Astrocyte (in vitro differentiated cells and primary cell): ENCODE data around the gene TPT1. TPM values are rescaled to one million over a fixed set of nuclear protein-coding genes. Genes with fewer than 3 reads are reported as not detected.

Experiments used
- DNase-seq: peaks from one replicate; pipeline ENCODE4 v3.0.0-alpha.2; 2010; ENCODE audit warnings: low read depth
- FAIRE-seq: peaks from 2 replicates; lab custom pipeline; 2011; peaks lifted over from hg19 to GRCh38; lab: Jason Lieb, UNC
- H2AFZ ChIP-seq: 2 replicates; pipeline ENCODE4 v1.6.0; 2012; ENCODE audit warnings: low read depth, low read length, inconsistent platforms
- H3K27ac ChIP-seq: 2 replicates; pipeline ENCODE4 v1.5.1; 2011; ENCODE audit warnings: low read depth, low read length, inconsistent platforms
- H3K27me3 ChIP-seq: 2 replicates; pipeline ENCODE4 v1.6.0; 2011; ENCODE audit warnings: low read length, inconsistent platforms; ENCODE audit not compliant: insufficient read depth
- H3K36me3 ChIP-seq: 2 replicates; pipeline ENCODE4 v1.5.1; 2011; ENCODE audit warnings: low read length, inconsistent platforms; ENCODE audit not compliant: insufficient read depth
- H3K4me1 ChIP-seq: 2 replicates; pipeline ENCODE4 v1.5.1; 2011; ENCODE audit warnings: low read length, inconsistent platforms; ENCODE audit not compliant: insufficient read depth
- H3K4me2 ChIP-seq: 2 replicates; pipeline ENCODE4 v1.6.0; 2012; ENCODE audit warnings: low read length, inconsistent platforms
- H3K4me3 ChIP-seq: 2 replicates; pipeline ENCODE4 v1.5.1; 2011; ENCODE audit warnings: low read depth, mild to moderate bottlenecking, low read length, inconsistent platforms; ENCODE audit not compliant: insufficient read depth
- H3K79me2 ChIP-seq: 2 replicates; pipeline ENCODE4 v1.6.0; 2012; ENCODE audit warnings: mild to moderate bottlenecking, low read length, inconsistent platforms; ENCODE audit not compliant: insufficient read depth
- H3K9ac ChIP-seq: 2 replicates; pipeline ENCODE4 v1.6.0; 2012; ENCODE audit warnings: mild to moderate bottlenecking, low read length, inconsistent platforms
- H3K9me3 ChIP-seq: 2 replicates; pipeline ENCODE4 v1.5.1; 2012; ENCODE audit warnings: low read depth, mild to moderate bottlenecking, low read length, inconsistent platforms; ENCODE audit not compliant: insufficient read depth
- H4K20me1 ChIP-seq: 2 replicates; pipeline ENCODE4 v1.6.0; 2012; ENCODE audit warnings: low read length, inconsistent platforms; ENCODE audit not compliant: insufficient read depth
- H3K27ac Mint-ChIP-seq: one replicate; pipeline ENCODE4 v1.8.0; 2021; ENCODE audit warnings: mild to moderate bottlenecking, mixed read lengths; ENCODE audit not compliant: unreplicated experiment
- H3K27me3 Mint-ChIP-seq: one replicate; pipeline ENCODE4 v1.8.0; 2021; ENCODE audit warnings: low read depth, mixed read lengths; ENCODE audit not compliant: unreplicated experiment
- H3K36me3 Mint-ChIP-seq: one replicate; pipeline ENCODE4 v1.8.0; 2021; ENCODE audit warnings: low read depth, mixed read lengths; ENCODE audit not compliant: unreplicated experiment
- H3K4me1 Mint-ChIP-seq: one replicate; pipeline ENCODE4 v1.8.0; 2021; ENCODE audit warnings: low read depth, mixed read lengths; ENCODE audit not compliant: unreplicated experiment
- H3K4me3 Mint-ChIP-seq: one replicate; pipeline ENCODE4 v1.8.0; 2021; ENCODE audit warnings: mild to moderate bottlenecking, moderate library complexity, mixed read lengths; ENCODE audit not compliant: unreplicated experiment
- H3K9me3 Mint-ChIP-seq: one replicate; pipeline ENCODE4 v1.8.0; 2021; ENCODE audit warnings: mild to moderate bottlenecking, mixed read lengths; ENCODE audit not compliant: unreplicated experiment
- EZH2 ChIP-seq: IDR thresholded peaks from 2 replicates; pipeline ENCODE4 v1.6.1; 2012; ENCODE audit warnings: mild to moderate bottlenecking, low read length, inconsistent platforms; ENCODE audit not compliant: insufficient read depth
- total RNA-seq: library from RNA; stranded (reverse); gene quantifications from 2 replicates; pipeline ENCODE4 v1.2.1, GENCODE V29; 2021
- TF ChIP-seq, protein P1 (sequence below): IDR thresholded peaks from 2 replicates; pipeline ENCODE4 v1.5.1; 2011; ENCODE audit warnings: low read depth, mild to moderate bottlenecking, inconsistent platforms, low read length, moderate library complexity; ENCODE audit not compliant: insufficient read depth

TPT1 gene
- total RNA-seq, 1 donor from 2014 or later, result 2,540 TPM

GRCh38 chr13:45362939-45363338, 22.0 kb upstream of the TPT1 start:
- Histone ChIP-seq H3K4me3 (no peak overlapping the region), H2AFZ (no peak overlapping the region), H3K79me2 (no peaks in the 10 kb centered on the region), H3K9me3 (no peaks in the 10 kb centered on the region), H3K27ac (no peak overlapping the region), H3K4me1 (peaks cover 5% of the 10 kb centered on the region), H3K4me2 (no peak overlapping the region), H3K9ac (no peak overlapping the region), H4K20me1 (no peaks in the 10 kb centered on the region), H3K36me3 (peaks cover 6% of the 10 kb centered on the region), H3K27me3 (no peaks in the 10 kb centered on the region)
- TF ChIP-seq EZH2, result no peak
- TF ChIP-seq, protein P1, sequence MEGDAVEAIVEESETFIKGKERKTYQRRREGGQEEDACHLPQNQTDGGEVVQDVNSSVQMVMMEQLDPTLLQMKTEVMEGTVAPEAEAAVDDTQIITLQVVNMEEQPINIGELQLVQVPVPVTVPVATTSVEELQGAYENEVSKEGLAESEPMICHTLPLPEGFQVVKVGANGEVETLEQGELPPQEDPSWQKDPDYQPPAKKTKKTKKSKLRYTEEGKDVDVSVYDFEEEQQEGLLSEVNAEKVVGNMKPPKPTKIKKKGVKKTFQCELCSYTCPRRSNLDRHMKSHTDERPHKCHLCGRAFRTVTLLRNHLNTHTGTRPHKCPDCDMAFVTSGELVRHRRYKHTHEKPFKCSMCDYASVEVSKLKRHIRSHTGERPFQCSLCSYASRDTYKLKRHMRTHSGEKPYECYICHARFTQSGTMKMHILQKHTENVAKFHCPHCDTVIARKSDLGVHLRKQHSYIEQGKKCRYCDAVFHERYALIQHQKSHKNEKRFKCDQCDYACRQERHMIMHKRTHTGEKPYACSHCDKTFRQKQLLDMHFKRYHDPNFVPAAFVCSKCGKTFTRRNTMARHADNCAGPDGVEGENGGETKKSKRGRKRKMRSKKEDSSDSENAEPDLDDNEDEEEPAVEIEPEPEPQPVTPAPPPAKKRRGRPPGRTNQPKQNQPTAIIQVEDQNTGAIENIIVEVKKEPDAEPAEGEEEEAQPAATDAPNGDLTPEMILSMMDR, result no peak
- H3K27me3 Mint-ChIP-seq, result no peaks in the 10 kb centered on the region
- peaks cover 17% of the 10 kb centered on the region for H3K4me1 Mint-ChIP-seq
- no peaks in the 10 kb centered on the region for H3K9me3 Mint-ChIP-seq
- FAIRE-seq (no peak), DNase-seq (no peak)
- no peak overlapping the region for H3K4me3 Mint-ChIP-seq
- H3K27ac Mint-ChIP-seq, result no peak overlapping the region
- peaks cover 32% of the 10 kb centered on the region for H3K36me3 Mint-ChIP-seq

- H3K27ac ChIP-seq, result no peak overlapping the region
- no peaks in the 10 kb centered on the region for H3K4me1 ChIP-seq
- DNase-seq (peak; percentile 55), FAIRE-seq (no peak)
- H3K9ac ChIP-seq, result no peak overlapping the region
- TF ChIP-seq EZH2, result no peak
- TF ChIP-seq, protein P1, result no peak
- H2AFZ ChIP-seq, result no peak overlapping the region
- Mint-ChIP-seq H3K36me3 (peaks cover 33% of the 10 kb centered on the region), H3K27me3 (no peaks in the 10 kb centered on the region), H3K4me1 (peaks cover 12% of the 10 kb centered on the region), H3K27ac (peak overlapping the region; percentile 13), H3K9me3 (no peaks in the 10 kb centered on the region), H3K4me3 (no peak overlapping the region)
- H3K36me3 ChIP-seq, result peaks cover 6% of the 10 kb centered on the region
- no peak overlapping the region for H3K4me3 ChIP-seq
- no peaks in the 10 kb centered on the region for H3K9me3 ChIP-seq
- H3K4me2 ChIP-seq, result no peak overlapping the region
- no peaks in the 10 kb centered on the region for H3K27me3 ChIP-seq
- H3K79me2 ChIP-seq, result no peaks in the 10 kb centered on the region
- peaks cover 5% of the 10 kb centered on the region for H4K20me1 ChIP-seq
These were observed 20.7 kb upstream of the TPT1 start for GRCh38 chr13:45361596-45362206.

GRCh38 chr13:45356966-45357672, 16.1 kb upstream of the TPT1 start:
- Mint-ChIP-seq H3K9me3 (no peaks in the 10 kb centered on the region), H3K36me3 (peaks cover 22% of the 10 kb centered on the region), H3K27me3 (no peaks in the 10 kb centered on the region), H3K27ac (no peak overlapping the region), H3K4me1 (peaks cover 5% of the 10 kb centered on the region), H3K4me3 (no peak overlapping the region)
- Histone ChIP-seq H3K79me2 (no peaks in the 10 kb centered on the region), H3K4me1 (no peaks in the 10 kb centered on the region), H3K9me3 (no peaks in the 10 kb centered on the region), H3K4me2 (no peak overlapping the region), H3K4me3 (no peak overlapping the region), H4K20me1 (peaks cover 5% of the 10 kb centered on the region), H3K27ac (no peak overlapping the region), H3K36me3 (peaks cover 6% of the 10 kb centered on the region), H3K27me3 (no peaks in the 10 kb centered on the region), H3K9ac (no peak overlapping the region), H2AFZ (no peak overlapping the region)
- FAIRE-seq, result no peak
- no peak for TF ChIP-seq EZH2
- TF ChIP-seq, protein P1, result no peak
- DNase-seq, result peak; percentile 47
